HG03196 (cell line): Measurements from ENCODE around the gene SEMA4B.
"Not testable (repeated sequence)": the region's sequence is repeated elsewhere in the genome, so short reads cannot be mapped to it uniquely, and the experiment has no call there.

Experiments used
- ATAC-seq: cut with Tn5 transposase; IDR thresholded peaks from one replicate; pipeline ENCODE4 v1.9.1; 2021; ENCODE audit not compliant: unreplicated experiment

Gene SEMA4B

DNA sequence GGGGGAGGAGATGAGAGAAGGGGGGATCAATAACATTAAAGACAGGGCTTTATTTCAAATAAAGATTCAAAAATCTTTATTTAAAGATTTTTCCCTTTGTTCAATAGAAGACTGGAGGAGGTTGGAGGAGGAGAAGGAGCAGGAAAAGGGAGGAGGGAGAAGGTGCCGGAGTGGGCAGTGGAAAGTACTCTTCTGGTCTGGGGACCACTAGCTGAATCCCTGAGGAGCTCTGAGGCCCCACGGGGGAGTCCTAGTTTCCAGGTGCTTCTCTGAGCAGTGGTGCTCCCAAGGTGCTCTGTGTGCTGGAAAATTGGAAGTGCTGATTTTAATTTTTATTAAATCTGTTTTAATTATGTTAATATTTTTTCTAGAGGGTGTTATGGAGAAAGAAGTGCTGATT lies 19.4 kb upstream of the SEMA4B start:
- ATAC-seq: no peak

DNA sequence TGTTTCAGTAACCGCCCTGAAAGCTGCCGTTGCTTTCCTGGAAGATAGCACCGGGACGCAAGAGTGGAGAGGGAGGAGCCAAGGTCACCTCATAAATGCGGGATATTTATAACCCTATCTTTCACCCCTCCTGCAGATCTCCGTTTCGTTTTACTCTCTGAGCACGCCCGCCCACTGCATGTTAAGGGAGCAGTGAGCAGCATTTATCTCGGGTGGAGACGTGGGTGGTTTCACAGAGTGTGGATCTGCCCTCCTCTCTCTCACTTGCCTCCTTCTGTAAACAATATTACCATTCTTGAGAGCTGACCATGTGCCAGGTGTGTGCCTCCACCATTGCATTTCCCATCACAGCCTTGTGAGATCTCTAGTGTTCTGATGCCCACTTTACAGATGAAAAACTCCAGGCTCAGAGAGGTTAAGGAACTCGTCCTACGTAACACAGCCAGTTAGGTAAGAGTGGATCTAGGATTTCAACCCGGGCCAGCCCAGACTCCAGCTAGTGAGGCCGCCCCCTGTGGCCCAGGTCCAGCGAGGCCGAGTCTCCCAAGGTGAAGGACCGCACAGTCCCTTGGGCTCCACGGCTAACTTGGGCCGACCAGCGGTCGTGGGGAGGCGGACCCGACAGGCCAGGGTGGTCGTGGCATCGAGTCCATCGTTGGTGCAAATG lies 16.9 kb upstream of the SEMA4B start:
- ATAC-seq: peak; percentile 38

DNA sequence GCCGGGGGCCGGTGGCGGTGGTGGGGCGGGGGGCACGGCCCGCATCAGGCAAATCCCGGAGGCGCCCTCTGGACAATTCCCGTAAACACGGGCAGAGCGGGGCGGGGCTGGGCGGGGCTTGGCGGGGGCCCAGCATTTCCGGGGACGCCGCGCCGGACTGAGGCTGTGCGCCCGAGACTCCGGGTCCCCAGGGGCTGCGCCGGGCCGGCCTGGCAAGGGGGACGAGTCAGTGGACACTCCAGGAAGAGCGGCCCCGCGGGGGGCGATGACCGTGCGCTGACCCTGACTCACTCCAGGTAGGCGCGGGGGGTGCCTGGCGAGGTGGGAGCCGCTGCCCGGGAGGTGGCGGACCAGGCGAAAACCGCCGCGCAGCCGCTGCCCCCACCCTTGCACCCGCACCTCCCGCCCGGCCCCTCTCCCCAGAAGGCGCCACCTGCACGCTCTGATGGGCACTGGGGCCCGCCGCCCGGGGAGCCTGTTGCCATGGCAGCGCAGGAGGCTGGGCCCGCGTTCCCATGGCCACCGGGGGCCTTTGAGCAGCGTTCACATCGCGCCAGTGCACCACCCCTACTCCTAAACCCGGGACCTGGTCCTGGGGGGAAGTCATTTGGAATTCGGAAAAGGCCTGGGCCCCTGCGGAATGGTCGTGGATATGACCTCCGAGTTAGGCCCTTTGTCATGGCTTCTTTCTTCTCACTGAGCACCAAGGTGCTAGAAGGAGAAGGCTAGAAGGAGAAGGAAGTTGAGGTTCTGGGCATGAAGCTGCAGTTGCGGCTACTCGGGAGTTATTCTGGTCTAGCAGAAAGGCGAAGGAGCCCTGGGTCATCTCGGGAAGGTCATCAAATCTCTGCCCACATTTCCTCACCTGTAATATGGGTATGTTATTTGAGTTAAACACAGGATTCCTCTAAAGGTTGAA lies 16.1 kb upstream of the SEMA4B start:
- ATAC-seq: peak; percentile 62

DNA sequence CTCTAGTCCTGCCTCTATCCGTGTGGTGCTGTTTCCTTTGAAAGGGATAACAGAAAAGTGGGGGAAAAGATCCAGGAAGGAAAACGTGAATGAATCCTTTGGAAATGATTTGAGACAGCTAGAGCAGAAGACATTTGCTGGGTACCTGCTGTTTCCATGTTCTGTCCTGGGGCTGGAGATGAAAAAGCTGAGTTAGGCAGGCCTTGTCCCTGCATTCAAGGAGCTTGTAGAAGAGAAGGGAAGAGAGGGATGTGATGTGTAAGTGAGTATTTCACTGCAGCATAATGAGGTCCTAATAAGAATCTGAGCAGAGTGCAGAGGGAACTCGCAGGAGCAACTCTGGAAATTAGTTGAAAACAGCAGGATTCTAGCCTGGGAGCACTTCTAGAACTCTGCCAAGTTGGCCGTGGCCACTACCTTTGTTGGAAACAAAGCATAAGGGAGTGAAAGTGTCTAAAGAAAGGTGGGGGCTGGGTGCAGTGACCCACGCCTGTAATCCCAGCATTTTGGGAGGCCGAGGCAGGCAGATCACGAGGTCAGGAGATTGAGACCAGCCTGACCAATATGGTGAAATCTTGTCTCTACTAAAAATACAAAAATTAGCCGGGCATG lies 13.8 kb upstream of the SEMA4B start:
- ATAC-seq: no peak

DNA sequence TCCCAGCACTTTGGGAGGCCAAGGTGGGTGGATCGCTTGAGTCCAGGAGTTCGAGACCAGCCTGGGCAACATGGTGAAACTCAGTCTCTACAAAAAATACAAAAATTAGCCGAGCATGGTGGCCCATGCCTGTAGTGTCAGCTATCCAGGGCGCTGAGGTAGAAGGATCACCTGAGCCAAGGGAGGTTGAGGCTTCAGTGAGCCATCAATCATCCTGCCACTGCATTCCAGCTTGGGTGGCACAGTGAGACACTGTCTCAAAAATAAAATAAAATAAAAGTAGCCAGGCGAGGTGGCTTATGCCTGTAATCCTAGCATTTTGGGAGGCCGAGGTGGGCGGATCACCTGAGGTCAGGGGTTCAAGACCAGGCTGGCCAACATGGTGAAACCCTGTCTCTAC lies 13.1 kb upstream of the SEMA4B start:
- not testable (repeated sequence) for ATAC-seq

DNA sequence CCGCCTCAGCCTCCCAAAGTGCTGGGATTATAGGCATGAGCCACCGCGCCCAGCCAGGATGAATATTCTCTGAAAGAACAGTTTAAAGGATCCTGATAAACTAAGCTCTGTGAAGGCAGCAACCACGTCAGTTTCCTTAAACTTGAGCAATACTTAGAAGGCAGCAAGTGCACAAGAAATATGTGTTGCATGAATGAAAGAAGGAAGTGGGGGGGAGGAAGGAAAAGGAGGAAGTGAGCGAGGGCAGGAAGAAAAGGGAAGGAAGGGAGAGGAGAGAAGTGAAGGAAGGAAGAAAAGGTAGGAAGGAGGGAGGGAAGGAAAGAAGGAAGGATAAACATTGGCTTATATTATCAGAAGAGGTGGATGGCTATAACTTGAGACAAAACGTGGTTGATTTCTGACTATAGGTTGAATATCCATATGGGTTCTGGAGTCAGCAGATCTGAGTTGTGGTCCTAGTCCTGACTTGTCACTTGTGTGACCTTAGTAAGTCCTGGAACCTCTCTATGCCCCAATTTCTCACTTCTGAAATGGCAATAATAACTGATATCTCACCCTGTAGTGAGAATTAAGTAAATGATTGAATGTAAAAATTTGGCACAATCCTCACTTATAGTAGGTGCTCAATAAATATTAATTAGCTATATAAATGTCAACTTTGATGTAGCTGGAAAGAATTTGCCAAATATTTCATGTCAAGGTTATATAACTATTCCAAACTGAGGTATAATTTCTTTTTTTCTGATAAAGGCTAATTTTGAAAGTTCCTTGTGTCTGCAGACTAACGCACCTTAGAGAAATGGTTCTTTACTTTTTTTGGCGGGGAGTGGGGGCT lies 12.0 kb upstream of the SEMA4B start:
- ATAC-seq: no peak

DNA sequence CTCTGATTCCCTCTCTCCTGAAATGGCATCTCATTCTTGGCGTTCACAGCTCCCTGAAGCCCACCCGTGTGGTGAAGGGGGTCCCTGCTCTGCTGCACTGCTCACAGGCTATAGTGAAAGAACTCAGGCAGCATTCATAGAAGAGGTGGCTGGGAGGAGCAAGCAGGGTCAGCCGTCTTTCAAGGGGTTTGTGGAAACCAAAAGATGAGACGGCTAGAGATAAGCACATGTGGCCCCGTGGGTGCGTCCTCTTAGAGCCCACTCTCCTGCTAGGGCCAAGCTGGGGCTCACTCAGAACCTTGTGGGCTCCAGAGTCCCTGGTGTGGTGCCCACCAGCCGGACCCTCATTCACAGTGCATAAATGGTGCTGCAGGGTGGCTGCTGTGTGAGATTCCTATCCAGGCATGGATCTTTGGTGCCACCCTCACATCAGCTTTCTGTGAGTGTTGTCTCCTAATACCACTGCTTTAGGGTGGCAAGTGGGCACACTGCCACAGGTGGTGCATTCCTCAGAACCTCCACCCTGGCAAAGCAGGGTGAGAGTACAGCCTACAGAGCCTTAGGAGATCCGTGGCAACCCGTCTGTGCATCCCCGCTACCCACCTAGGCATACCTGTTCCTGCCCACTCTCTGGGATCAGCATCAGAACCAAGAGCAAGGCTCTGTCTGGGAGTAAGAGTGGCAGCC lies 11.2 kb upstream of the SEMA4B start:
- no peak for ATAC-seq

DNA sequence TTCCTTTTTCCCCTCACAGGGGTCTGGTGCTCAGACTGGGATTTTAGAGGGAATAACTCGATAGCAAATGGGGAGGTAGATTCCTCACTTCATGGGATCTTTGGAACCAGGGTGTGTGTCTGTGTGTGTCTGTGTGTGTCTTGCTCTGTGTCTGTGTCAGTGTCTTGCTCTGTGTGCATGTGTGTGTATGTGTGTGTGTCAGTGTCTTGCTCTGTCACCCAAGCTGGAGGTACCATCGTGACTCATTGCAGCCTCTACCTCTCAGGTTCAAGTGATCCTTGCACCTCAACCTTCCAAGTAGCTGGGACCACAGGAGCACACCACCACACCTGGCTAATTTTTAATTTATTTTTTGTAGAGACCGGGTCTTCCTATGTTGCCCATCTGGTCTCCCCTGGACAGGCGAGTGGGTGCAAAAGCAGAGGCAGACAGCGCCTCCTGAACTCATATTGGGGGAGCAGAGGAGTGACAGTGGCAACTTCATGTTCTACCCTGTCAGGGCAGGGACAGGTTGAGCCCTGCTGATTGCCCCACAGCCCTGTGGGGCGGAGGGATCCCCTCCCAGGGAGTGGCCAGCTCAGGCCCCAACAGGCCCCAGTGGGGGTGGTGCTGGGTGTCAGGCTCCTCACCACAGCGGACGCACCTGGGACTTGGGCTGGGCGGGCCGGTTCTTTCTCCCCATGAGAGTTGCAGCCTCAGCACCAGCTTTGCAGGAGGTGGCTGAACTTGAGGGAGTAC lies 10.4 kb upstream of the SEMA4B start:
- peak; percentile 52 for ATAC-seq

DNA sequence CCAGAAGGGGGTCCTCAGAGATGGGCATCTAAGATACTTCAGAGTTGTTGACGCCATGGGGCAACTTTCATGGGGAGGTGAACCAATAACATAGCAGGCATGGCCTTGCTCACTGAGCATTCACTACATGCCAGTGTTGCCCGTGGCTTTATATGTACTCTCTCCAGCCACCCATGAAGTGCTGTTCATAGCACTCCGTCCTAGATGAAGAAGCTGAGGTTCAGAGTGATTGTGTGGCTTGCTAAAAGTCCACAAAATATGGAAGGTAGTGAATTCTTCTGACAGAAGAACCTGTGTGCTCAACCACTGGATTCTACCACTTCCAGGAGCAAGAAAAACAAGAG lies 9.8 kb upstream of the SEMA4B start:
- ATAC-seq: peak; percentile 9

DNA sequence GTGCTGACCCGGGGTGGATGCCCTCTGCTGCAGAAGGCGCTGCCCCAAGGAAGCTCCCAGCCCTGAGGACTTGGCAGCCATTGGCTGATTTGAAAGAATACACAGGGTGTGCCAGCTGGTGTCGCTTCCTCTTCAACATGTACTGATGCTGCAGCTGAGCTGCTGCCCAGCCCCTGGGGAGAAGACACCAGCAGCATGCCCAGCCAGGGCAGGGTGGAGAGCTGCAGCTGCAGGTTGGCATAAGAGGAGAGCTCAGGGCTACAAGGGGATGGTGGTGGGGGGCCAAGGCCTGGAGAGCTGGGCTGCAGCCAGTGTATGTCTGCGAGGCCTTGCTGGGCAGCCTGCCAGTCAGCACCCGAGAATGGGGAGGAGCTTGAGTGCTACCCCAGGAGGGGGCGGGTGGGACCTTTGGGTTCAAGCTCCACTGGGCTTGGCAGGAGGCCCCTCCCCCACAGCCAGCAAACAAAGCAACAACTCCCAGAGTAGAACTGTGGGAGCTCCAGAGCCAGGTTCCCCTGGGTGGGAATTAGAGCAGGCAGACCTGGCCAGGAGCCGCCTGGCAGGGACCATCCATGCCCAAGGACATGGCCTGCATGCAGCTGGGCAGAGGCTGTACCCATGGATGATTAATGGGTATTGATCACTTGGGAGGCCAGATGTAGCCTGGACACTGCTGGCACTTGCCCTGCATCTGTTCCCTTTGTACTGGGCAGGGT lies 9.2 kb upstream of the SEMA4B start:
- ATAC-seq: peak; percentile 66

DNA sequence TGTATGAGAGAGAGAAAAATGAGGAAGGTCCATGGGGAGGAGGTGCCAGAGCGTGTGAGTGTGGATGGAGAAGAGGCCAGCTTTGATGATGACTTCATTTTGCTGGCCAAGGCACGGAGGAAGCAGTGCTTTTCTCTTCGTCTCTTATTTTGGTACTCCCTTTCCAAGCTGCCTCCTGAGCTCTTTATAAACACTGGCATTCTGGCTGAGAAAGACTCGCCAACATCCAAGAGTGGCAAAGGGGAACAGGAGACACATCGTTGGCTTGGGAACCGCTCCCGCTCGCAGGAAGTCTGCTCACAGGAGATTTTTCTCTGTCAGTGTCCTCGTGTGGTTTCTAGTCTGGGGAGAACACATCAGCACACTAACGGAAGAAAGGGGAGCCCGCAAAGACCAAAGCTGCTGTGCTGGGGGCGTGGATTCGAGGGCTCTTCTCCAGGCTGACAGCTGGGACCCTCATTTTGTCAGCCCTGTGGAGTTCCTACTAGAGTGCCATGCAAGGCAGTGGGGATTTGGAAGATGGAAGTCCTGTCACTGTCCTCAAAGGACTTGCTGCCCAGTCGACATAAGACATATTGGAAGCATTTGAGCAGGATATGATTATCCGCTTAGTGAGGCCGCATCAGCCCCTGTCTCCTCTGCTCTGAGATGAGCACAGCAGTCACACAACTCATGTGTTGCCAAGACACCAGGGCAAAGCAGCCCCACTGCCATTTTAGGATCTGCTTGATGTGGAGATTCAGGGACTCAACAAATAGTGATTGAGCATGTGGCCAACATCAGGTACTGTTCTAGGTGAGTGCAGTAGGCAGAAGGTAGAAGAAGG lies 8.0 kb upstream of the SEMA4B start:
- no peak for ATAC-seq

DNA sequence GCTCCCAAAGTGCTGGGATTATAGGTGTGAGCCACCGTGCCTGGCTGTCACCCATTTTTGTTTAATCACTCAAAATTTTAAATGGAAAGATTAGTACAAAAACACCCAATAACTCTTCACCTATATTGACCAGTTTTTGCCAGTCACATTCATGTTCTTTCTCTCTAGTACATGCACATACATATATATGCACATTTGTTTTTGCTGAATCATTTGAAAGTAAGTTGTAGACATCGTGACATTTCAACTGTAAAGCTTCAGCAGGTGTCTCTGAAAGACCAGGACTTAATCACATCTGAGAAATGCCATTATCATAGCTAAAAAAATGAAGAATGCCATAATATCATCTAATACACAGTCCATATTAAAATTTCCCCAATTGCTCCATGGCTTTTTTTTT lies 6.5 kb upstream of the SEMA4B start:
- ATAC-seq: no peak

DNA sequence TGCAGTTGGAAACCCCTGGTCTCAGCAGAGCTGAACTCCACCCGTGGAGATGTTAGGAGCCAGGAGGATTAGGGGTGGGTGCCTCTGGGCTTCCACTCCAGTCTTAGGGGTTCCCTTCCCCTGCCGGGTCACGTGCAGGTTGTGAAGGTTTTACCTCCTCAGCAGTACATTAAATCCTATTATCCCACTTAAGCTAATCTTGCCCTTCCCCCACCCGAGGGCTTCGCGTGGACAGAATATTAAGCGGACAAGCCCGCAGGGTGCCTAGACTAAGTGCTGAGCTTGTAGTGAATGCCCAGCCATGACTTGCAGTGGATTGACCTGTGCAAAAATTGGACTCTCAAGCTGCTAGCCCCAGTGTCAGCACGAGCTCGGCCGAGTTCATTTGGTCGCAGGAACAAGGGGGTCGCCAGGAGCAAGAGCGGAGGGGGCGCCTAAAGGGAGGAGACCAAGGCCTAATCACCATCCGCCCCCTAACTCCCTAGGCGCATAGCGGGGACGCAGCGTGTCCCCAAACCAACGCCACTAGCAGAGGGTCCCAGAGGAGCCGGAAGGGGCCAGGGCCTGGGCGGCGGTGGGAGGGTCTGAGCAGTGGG lies 498 bp upstream of the SEMA4B start:
- ATAC-seq: peak; percentile 11

DNA sequence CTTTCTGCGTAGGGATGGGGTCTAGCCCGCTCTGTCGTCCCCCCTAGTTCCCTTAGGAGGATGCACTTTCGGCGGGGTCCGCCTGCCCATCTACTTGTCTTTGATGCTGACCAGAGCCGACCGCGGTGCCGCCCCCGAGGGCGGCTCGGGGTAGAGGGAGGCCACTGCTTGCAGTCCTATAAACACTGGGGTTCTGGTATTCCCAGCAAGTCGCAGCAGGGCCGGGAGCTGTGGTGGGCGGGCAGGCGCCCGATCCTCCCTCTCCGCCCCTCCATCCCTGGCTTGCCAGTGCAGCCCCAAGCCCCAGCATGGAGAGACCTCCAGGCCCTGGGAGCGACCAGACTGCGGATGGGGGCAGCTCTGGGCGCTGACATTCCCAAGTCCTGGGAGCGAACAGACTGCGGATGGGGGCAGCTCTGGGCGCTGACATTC lies 830 bp downstream of the SEMA4B start:
- ATAC-seq: no peak

DNA sequence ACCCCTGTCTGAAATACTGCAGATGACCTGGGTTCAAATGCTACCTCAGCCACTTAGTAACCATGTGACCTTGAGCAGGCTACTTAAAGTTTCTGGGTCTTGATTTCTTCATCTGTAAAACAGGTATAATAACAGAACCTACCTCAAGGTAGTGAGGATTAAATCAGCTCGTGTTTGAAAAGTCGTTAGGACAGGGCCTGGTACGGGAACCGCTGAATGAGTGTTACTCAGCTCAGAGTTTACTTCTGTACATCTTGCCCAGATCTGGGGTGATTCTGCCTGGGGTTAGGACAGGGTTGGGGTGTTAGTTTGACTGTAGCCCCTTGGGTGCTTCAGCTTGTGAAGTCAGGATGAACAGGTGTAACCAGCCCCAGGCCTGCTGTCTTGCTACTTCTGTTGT lies 1.8 kb downstream of the SEMA4B start:
- no peak for ATAC-seq

DNA sequence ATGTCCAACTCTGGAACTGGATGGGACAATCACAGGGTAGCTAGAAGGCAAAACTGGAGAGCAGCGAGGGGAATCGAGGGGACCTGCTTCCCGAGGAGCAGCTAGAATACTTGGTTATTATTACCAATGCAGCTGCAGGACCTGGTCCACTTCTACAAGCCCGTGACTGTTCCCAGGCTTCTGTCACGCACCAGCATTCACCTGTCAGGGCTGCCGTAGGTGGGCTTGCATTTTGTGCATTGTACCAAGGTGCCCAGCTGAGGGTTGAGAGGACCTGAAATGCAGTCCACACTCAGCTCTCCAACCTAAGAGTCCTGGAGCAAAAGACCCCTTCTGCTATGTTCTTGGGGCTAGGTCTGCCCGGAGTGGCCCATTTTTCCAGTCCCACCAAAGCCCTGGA lies 2.3 kb downstream of the SEMA4B start:
- no peak for ATAC-seq

DNA sequence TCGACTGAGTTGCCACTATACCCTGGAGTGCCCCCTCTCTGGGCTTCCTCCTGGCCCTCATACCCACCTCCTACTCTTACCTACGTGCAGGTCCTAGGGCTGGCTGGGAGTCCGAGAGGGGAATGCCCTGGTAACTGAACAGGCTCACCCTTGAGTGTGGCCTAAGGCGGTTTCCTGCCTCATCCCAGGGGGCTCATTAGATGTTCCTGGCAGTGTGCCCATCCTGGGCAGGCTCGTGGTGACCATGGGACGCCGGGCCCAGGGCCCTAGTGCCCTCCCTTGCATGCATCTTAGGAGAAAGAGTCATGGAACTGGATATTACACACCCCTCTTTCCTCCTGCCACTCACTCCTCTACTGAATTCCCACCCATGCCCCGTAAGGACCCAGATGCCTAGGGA lies 2.8 kb downstream of the SEMA4B start:
- ATAC-seq: no peak
